HepG2 (cell line): ENCODE data around the gene FOXK2. TPM values are rescaled to one million over a fixed set of nuclear protein-coding genes. Genes with fewer than 3 reads are reported as not detected.
A peak's percentile ranks its signal among the peaks of the same experiment; 100 is the strongest.

Source experiments
- CCDC6 ChIP-seq: sonication (generic); formaldehyde crosslinking; IDR thresholded peaks from 2 replicates; pipeline ENCODE4 v1.8.1; 2022; ENCODE audit warnings: mild to moderate bottlenecking, missing genetic modification reagents, moderate library complexity
- HES4 ChIP-seq: sonication (generic); formaldehyde crosslinking; IDR thresholded peaks from 2 replicates; pipeline ENCODE4 v1.9.0; 2021; ENCODE audit warnings: mild to moderate bottlenecking, missing genetic modification reagents, borderline replicate concordance
- HINFP ChIP-seq: sonication (generic); formaldehyde crosslinking; IDR thresholded peaks from 2 replicates; pipeline ENCODE4 v1.4.0; 2020; ENCODE audit warnings: low read depth, mild to moderate bottlenecking, missing genetic modification reagents
- IKZF5 ChIP-seq: IDR thresholded peaks from 2 replicates; pipeline ENCODE4 v1.6.1; 2018; ENCODE audit warnings: missing genetic modification reagents, mild to moderate bottlenecking, missing compliant biosample characterization
- KDM5B ChIP-seq: sonication (generic); formaldehyde crosslinking; IDR thresholded peaks from 2 replicates; pipeline ENCODE4 v1.4.0; 2020; ENCODE audit warnings: missing genetic modification reagents, mild to moderate bottlenecking, borderline replicate concordance
- MXD3 ChIP-seq: IDR thresholded peaks from 2 replicates; pipeline ENCODE4 v1.6.1; 2016; ENCODE audit warnings: mild to moderate bottlenecking, missing biosample characterization, missing genetic modification reagents
- NFE2L1 ChIP-seq: sonication (generic); formaldehyde crosslinking; IDR thresholded peaks from 2 replicates; pipeline ENCODE4 v1.4.0; 2020; ENCODE audit warnings: missing genetic modification reagents, mild to moderate bottlenecking, borderline replicate concordance
- RAD21 ChIP-seq: fragments of 450-650 bp; formaldehyde crosslinking; IDR thresholded peaks from 2 replicates; pipeline ENCODE4 v1.5.0; 2020; ENCODE audit warnings: mild to moderate bottlenecking
- REPIN1 ChIP-seq: sonication (generic); formaldehyde crosslinking; IDR thresholded peaks from 2 replicates; pipeline ENCODE4 v1.8.0; 2022; ENCODE audit warnings: missing genetic modification reagents, low read depth, mild to moderate bottlenecking, borderline replicate concordance
- SAFB2 ChIP-seq: sonication (generic); formaldehyde crosslinking; IDR thresholded peaks from 2 replicates; pipeline ENCODE4 v1.5.1; 2020; ENCODE audit warnings: missing genetic modification reagents, low read depth, mild to moderate bottlenecking, borderline replicate concordance
- TBL1XR1 ChIP-seq: fragments of 150-350 bp; IDR thresholded peaks from 2 replicates; pipeline ENCODE4 v1.6.1; 2014; ENCODE audit warnings: borderline replicate concordance, low read length; ENCODE audit not compliant: partially characterized antibody
- THYN1 ChIP-seq: sonication (generic); formaldehyde crosslinking; IDR thresholded peaks from 2 replicates; pipeline ENCODE4 v1.8.1; 2023; ENCODE audit warnings: low read depth, mild to moderate bottlenecking, moderate library complexity, missing genetic modification reagents, borderline replicate concordance
- U2AF1 ChIP-seq: fragments of 200-400 bp; formaldehyde crosslinking; optimal IDR thresholded peaks from 2 replicates; pipeline ENCODE3; 2017; ENCODE audit warnings: mild to moderate bottlenecking, low read depth, low read length
- ZBTB25 ChIP-seq: IDR thresholded peaks from 2 replicates; pipeline ENCODE4 v1.6.1; 2018; ENCODE audit warnings: missing genetic modification reagents
- ZBTB33 ChIP-seq: sonication (generic); formaldehyde crosslinking; IDR thresholded peaks from 2 replicates; pipeline ENCODE4 v1.4.0; 2020; ENCODE audit warnings: missing genetic modification reagents
- ZNF484 ChIP-seq: sonication (generic); formaldehyde crosslinking; IDR thresholded peaks from 2 replicates; pipeline ENCODE4 v1.5.1; 2020; ENCODE audit warnings: mild to moderate bottlenecking, low read depth, missing genetic modification reagents, borderline replicate concordance
- ZNF550 ChIP-seq: sonication (generic); formaldehyde crosslinking; IDR thresholded peaks from 2 replicates; pipeline ENCODE4 v1.4.0; 2020; ENCODE audit warnings: mild to moderate bottlenecking, missing genetic modification reagents, borderline replicate concordance
- ZNF639 ChIP-seq: conservative IDR thresholded peaks from 2 replicates; pipeline ENCODE4 v1.6.1; 2018; ENCODE audit warnings: missing genetic modification reagents
- ZNF652 ChIP-seq: IDR thresholded peaks from 2 replicates; pipeline ENCODE4 v1.6.1; 2016; ENCODE audit warnings: low read depth, borderline replicate concordance
- polyA plus RNA-seq, 8 experiments: library from polyadenylated mRNA; depleted of rRNA in 3 of 8; stranded (reverse) in 7 of 8; unstranded in 1 of 8; fragments of >200 nt; fragmentation: Illumina TruSeq in 4 of 8; extraction: Trizol in 4 of 8; gene quantifications; 2 replicates each; pipeline versions ENCODE4 v1.2.1 to v1.2.3, GENCODE V29; 2011 to 2016; ENCODE audit warnings: low read depth in 4 of 8, missing spikeins in 1 of 8, mixed read lengths in 1 of 8; ENCODE audit not compliant: insufficient read depth in 1 of 8
- total RNA-seq, 5 experiments: library from RNA; depleted of rRNA; stranded (reverse); fragments of >200 nt; fragmentation: Illumina TruSeq; extraction: Trizol; gene quantifications; 2 replicates each; pipeline ENCODE4 v1.2.3, GENCODE V29; 2016; ENCODE audit warnings: low read depth in 1 of 5

The FOXK2 gene
- total and polyA plus RNA-seq, 2 of the 13 experiments (the other 11 are each of a cell fraction or from before 2014, with no cell fraction given), result 67.1 to 67.2 TPM

GRCh38 chr17:82518826-82519810 is at the start of gene FOXK2 (continued):
- TF ChIP-seq KDM5B, result peak; percentile 84; the same call in 1 of the 2 replicates
- TF ChIP-seq REPIN1 (CRISPR knock-in tag), result peak; percentile 27; the same call in 1 of the 2 replicates
- peak; percentile 53; the same call in 1 of the 2 replicates for TF ChIP-seq MXD3 (CRISPR knock-in tag)
- TF ChIP-seq CCDC6 (CRISPR knock-in tag), result peak; percentile 83
- peak; percentile 43; the same call in 1 of the 2 replicates for TF ChIP-seq HES4 (CRISPR knock-in tag)
- no peak for TF ChIP-seq THYN1 (CRISPR knock-in tag)
- TF ChIP-seq RAD21 (CRISPR knock-in tag), result peak; percentile 86
- no peak for TF ChIP-seq HINFP
- peak; percentile 93; the same call in 1 of the 2 replicates for TF ChIP-seq ZBTB25
- TF ChIP-seq ZBTB33, result peak; percentile 27; the same call in 1 of the 2 replicates
- no peak for TF ChIP-seq ZNF550
- TF ChIP-seq ZNF639, result peak; percentile 91; the same call in 1 of the 2 replicates
- TF ChIP-seq IKZF5 (CRISPR knock-in tag), result peak; percentile 51; the same call in 1 of the 2 replicates
- peak; percentile 55; the same call in 1 of the 2 replicates for TF ChIP-seq ZNF652
- TF ChIP-seq U2AF1, result no peak
- no peak for TF ChIP-seq NFE2L1 (CRISPR knock-in tag)
- no peak for TF ChIP-seq TBL1XR1
- TF ChIP-seq SAFB2 (CRISPR knock-in tag), result peak; percentile 35
- TF ChIP-seq ZNF484 (CRISPR knock-in tag), result no peak
